Spleen (tissue), 11 donors: Measurements from ENCODE around the gene SCN10A. TPM values are rescaled to one million over a fixed set of nuclear protein-coding genes. Genes with fewer than 3 reads are reported as not detected.

Experiments used
- DNase-seq: peaks from one replicate; pipeline ENCODE4 v3.0.0-alpha.2; 2020
- H3K27ac ChIP-seq, 8 donors: fragments of 200-600 bp; sonication (generic) in 7 of 8; 1 replicate in 4 of 8; 2 replicates in 4 of 8; pipeline versions ENCODE4 v1.5.0 to v1.8.0; 2016 to 2021; ENCODE audit warnings: inconsistent platforms in 4 of 8, mild to moderate bottlenecking in 4 of 8, moderate library complexity in 1 of 8
- H3K27me3 ChIP-seq, 7 donors: fragments of 200-600 bp; sonication (generic) in 6 of 7; replicated peaks in 1 of 7; 1 replicate in 4 of 7; 2 replicates in 3 of 7; pipeline versions ENCODE4 v1.5.0 to v1.8.0; 2016 to 2021; ENCODE audit warnings: inconsistent platforms in 3 of 7, mild to moderate bottlenecking in 1 of 7
- H3K36me3 ChIP-seq, 6 donors: fragments of 200-600 bp; sonication (generic) in 5 of 6; 1 replicate in 4 of 6; 2 replicates in 2 of 6; pipeline versions ENCODE4 v1.5.0 to v1.8.0; 2016 to 2021; ENCODE audit warnings: inconsistent platforms in 2 of 6
- H3K4me1 ChIP-seq, 6 donors: fragments of 200-600 bp; sonication (generic) in 5 of 6; 1 replicate in 3 of 6; 2 replicates in 3 of 6; pipeline versions ENCODE4 v1.5.0 to v1.8.0; 2016 to 2021; ENCODE audit warnings: inconsistent platforms in 3 of 6
- H3K4me3 ChIP-seq, 8 donors: fragments of 200-600 bp; sonication (generic) in 7 of 8; 1 replicate in 4 of 8; 2 replicates in 4 of 8; pipeline versions ENCODE4 v1.5.0 to v1.8.0; 2016 to 2021; ENCODE audit warnings: inconsistent platforms in 4 of 8, mild to moderate bottlenecking in 4 of 8, moderate library complexity in 2 of 8
- H3K9me3 ChIP-seq, 8 donors: fragments of 200-600 bp; sonication (generic) in 7 of 8; 1 replicate in 4 of 8; 2 replicates in 4 of 8; pipeline versions ENCODE4 v1.5.0 to v1.8.0; 2016 to 2021; ENCODE audit warnings: inconsistent platforms in 4 of 8
- CTCF ChIP-seq, 11 experiments: fragments of 200-600 bp in 7 of 11; fragments of 450-650 bp in 4 of 11; sonication (generic) in 4 of 11; IDR thresholded peaks in 8 of 11; conservative IDR thresholded peaks in 3 of 11; 1 replicate in 7 of 11; 2 replicates in 4 of 11; pipeline versions ENCODE4 v1.4.0 to v1.8.0; 2016 to 2021; ENCODE audit warnings: antibody characterized with exemption in 11 of 11, inconsistent platforms in 4 of 11, mild to moderate bottlenecking in 1 of 11
- POLR2A ChIP-seq, 3 donors: fragments of 450-650 bp; IDR thresholded peaks; one replicate each; pipeline ENCODE4 v1.5.1; 2017; ENCODE audit warnings: antibody characterized with exemption in 3 of 3, mild to moderate bottlenecking in 1 of 3
- POLR2AphosphoS5 ChIP-seq, 3 donors: sonication (generic); formaldehyde crosslinking; IDR thresholded peaks; one replicate each; pipeline ENCODE4 v1.5.1; 2017; ENCODE audit warnings: antibody characterized with exemption in 3 of 3
- WGBS, 5 donors: extraction: QIAGEN DNeasy Blood & Tissue Kit in 3 of 5; methylation state at CpG; one replicate each; pipeline versions ENCODE4 v1.1.5 to v1.1.7; 2013 to 2018; 5-methylcytosine and 5-hydroxymethylcytosine counted together
- intact Hi-C: fragments of 100-400 bp; cut with DNase I; formaldehyde crosslinking; loops from one replicate; pipeline ENCODE4 v1.15.0; 2023; ENCODE audit warnings: low total_unique reads
- polyA plus RNA-seq, 3 donors: library from polyadenylated mRNA; stranded (reverse); fragments of 200-250 nt; gene quantifications; one replicate each; pipeline ENCODE4 v1.2.1, GENCODE V29; 2013
- total RNA-seq, 7 donors: library from RNA; depleted of rRNA in 3 of 7; stranded (reverse); fragments of >200 nt in 3 of 7; fragmentation: NEBNext Ultra II Directional in 4 of 7; extraction: Animal tissue kit (Norgen Biotek cat#: 25700) in 4 of 7; gene quantifications; one replicate each; pipeline versions ENCODE4 v1.1.0 to v1.2.1, GENCODE V29; 2016 to 2021
- donor health status: healthy with polysubstance abuse.
- donor health status: DM: no; HTN: no; CAD: no; lungs with moderate emphysema.
- donor health status: DM: no; HTN: no; CAD: no.
- donor health status: Bipolar disorder and iron deficiency.
- donor health status: healthy.
- donor health status: DM: no; HTN: no; CAD: no.
- donor health status: DM: yes; HTN: yes; CAD: no.

The SCN10A gene
- total and polyA plus RNA-seq, 10 donors, result under 0.01 to 0.26 (median 0.02) TPM; not detected in 7

DNA sequence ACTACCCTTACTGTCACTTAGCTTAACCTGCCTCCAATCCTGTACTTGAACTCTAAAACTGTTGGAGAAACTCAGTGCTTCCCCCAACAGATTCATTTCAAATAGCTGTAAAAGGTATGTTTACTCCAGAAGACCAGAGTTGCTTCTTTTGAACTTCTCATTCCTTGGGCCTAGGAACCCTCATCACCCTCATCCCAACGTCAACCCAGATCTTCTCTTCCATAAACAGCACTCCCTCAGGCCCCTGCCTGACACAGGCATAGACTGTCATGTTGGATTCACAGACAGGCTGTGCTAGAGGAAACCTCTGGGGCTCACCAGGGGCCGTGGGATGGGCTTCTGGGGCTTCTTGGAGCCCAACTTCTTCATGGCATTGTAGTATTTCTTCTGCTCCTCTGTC is 109.1 kb downstream of the SCN10A start:
- WGBS, 5 donors, result 48 to 63% (median 57%) methylated on average over 2 of the region's 2 CpGs
- H3K27ac ChIP-seq, result no peak overlapping the region

DNA sequence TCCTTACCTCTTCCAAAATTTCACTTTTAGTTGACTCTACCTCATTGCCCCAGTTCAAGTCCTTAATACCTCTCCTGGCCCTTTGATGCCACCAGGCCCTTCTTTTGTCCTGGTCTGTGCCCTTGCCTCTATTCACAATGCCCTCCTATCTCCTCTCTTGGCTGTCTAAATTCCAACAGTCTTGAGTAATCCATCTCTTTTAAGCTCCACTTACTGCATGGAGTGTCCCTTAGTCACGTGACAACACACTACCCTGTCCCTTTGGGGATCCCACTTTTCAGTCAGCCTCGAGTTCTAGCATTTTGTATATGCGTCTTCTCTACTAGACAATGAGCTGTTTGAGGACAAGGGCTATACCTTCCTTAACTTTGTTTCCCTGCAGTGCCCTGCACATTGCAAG is 113.8 kb downstream of the SCN10A start:
- H3K9me3 ChIP-seq, result no peaks in the 10 kb centered on the region
- peaks cover 0 to 7% (median 0%) of the 10 kb centered on the region in 7 donors for H3K27me3 ChIP-seq
- no peaks in the 10 kb centered on the region for H3K36me3 ChIP-seq
- no peak overlapping the region for H3K4me3 ChIP-seq
- intact Hi-C loops, result no loop called here
- TF ChIP-seq POLR2AphosphoS5 (IDR thresholded peaks at IDR 0.05), result no peak
- no peak for TF ChIP-seq CTCF (IDR thresholded peaks at IDR 0.05 in 8 of 11, conservative IDR thresholded peaks at IDR 0.05 in 3 of 11)
- TF ChIP-seq POLR2A (IDR thresholded peaks at IDR 0.05), result no peak
- H3K4me1 ChIP-seq, result no peaks in the 10 kb centered on the region
- H3K27ac ChIP-seq, result no peak overlapping the region
- no peak for DNase-seq
- 65 to 93% (median 77%) methylated on average over 3 of the region's 3 CpGs for WGBS, 5 donors

More for the DNA sequence above, 109.1 kb downstream of the SCN10A start:
- no peaks in the 10 kb centered on the region for H3K9me3 ChIP-seq
- peaks cover 0 to 16% (median 0%) of the 10 kb centered on the region in 7 donors for H3K27me3 ChIP-seq
- H3K36me3 ChIP-seq, result no peaks in the 10 kb centered on the region
- H3K4me3 ChIP-seq, result no peak overlapping the region
- intact Hi-C loops, result no loop called here
- no peak for TF ChIP-seq POLR2A (IDR thresholded peaks at IDR 0.05)
- no peak for TF ChIP-seq CTCF (IDR thresholded peaks at IDR 0.05 in 8 of 11, conservative IDR thresholded peaks at IDR 0.05 in 3 of 11)
- TF ChIP-seq POLR2AphosphoS5 (IDR thresholded peaks at IDR 0.05), result no peak
- H3K4me1 ChIP-seq, result no peaks in the 10 kb centered on the region
- no peak for DNase-seq

DNA sequence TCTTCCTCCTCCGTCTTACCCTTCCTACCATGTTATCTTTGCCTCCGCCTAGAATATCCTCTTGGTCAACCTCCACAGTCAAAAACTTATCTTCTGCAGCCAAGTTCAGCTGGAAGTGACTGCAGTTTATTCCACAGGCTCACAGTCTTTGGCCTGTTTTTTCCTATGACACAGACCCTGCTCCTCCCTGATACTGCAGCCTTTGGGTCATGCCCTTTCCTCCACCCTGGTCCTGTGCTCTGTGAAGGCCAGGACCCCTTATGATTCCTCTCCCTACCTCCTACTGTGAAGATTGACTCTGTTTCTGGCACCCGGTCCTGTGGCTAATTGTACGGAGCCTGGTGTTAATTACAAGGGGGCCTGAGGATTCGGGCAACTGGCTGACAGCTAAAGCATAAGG is 117.3 kb downstream of the SCN10A start:
- TF ChIP-seq POLR2A (IDR thresholded peaks at IDR 0.05), result no peak
- no peak for TF ChIP-seq POLR2AphosphoS5 (IDR thresholded peaks at IDR 0.05)
- no peak for TF ChIP-seq CTCF (IDR thresholded peaks at IDR 0.05 in 8 of 11, conservative IDR thresholded peaks at IDR 0.05 in 3 of 11)
- intact Hi-C loops, result no loop called here
- Histone ChIP-seq H3K36me3 (no peaks in the 10 kb centered on the region), H3K27me3 (no peaks in the 10 kb centered on the region), H3K4me1 (no peaks in the 10 kb centered on the region), H3K27ac (no peak overlapping the region), H3K4me3 (no peak overlapping the region), H3K9me3 (no peaks in the 10 kb centered on the region)
- WGBS, 5 donors, result 83 to 93% (median 89%) methylated on average over 5 of the region's 5 CpGs
- no peak for DNase-seq

GRCh38 chr3:38698061-38698460 is 118.0 kb downstream of the SCN10A start:
- H3K4me1 ChIP-seq, result no peaks in the 10 kb centered on the region
- no peaks in the 10 kb centered on the region for H3K36me3 ChIP-seq
- WGBS, 5 donors, result 92 to 97% (median 95%) methylated on average over 12 of the region's 12 CpGs
- H3K9me3 ChIP-seq, result no peaks in the 10 kb centered on the region
- no peak for DNase-seq
- TF ChIP-seq CTCF (IDR thresholded peaks at IDR 0.05 in 8 of 11, conservative IDR thresholded peaks at IDR 0.05 in 3 of 11), result no peak
- no peak for TF ChIP-seq POLR2A (IDR thresholded peaks at IDR 0.05)
- TF ChIP-seq POLR2AphosphoS5 (IDR thresholded peaks at IDR 0.05), result no peak
- no peak overlapping the region for H3K27ac ChIP-seq
- H3K27me3 ChIP-seq, result no peaks in the 10 kb centered on the region
- no peak overlapping the region for H3K4me3 ChIP-seq
- intact Hi-C loops, result no loop called here
